Astrocyte of the cerebellum (primary cell): Measurements from ENCODE around the gene SMG6.

Experiments used
- DNase-seq: peaks from one replicate; pipeline ENCODE4 v3.0.0-alpha.2; 2011; ENCODE audit warnings: low read depth
- H3K4me3 ChIP-seq: 2 replicates; pipeline ENCODE4 v1.5.1; 2011; ENCODE audit warnings: mild to moderate bottlenecking, low read depth, low read length, moderate library complexity
- CTCF ChIP-seq: IDR thresholded peaks from 2 replicates; pipeline ENCODE4 v1.5.1; 2012; ENCODE audit warnings: low read length, low read depth, moderate library complexity, mild to moderate bottlenecking; ENCODE audit errors: missing control alignments
- in situ Hi-C: cut with HindIII; loops from 2 replicates; pipeline ENCODE4 v1.10.0; 2017; ENCODE audit warnings: low sequenced_read_pairs

The SMG6 gene

GRCh38 chr17:2227025-2227699, 76.4 kb downstream of the SMG6 start:
- TF ChIP-seq CTCF, result no peak
- DNase-seq, result no peak
- H3K4me3 ChIP-seq, result no peak overlapping the region
- in situ Hi-C loops, result no loop called here

- in situ Hi-C loops, result no loop called here
- no peak for TF ChIP-seq CTCF
Measured at GRCh38 chr17:2223617-2223927, 80.0 kb downstream of the SMG6 start.

GRCh38 chr17:2222901-2223616, 80.5 kb downstream of the SMG6 start:
- no peak overlapping the region for H3K4me3 ChIP-seq
- no peak for DNase-seq
- in situ Hi-C loops, result no loop called here
- no peak for TF ChIP-seq CTCF

More at GRCh38 chr17:2223617-2223927, 80.0 kb downstream of the SMG6 start:
- DNase-seq, result no peak
- H3K4me3 ChIP-seq, result no peak overlapping the region

- in situ Hi-C loops, result no loop called here
- H3K4me3 ChIP-seq, result no peak overlapping the region
- no peak for TF ChIP-seq CTCF
Measured at GRCh38 chr17:2222301-2222700, 81.3 kb downstream of the SMG6 start.

GRCh38 chr17:2218426-2218825, 85.2 kb downstream of the SMG6 start:
- in situ Hi-C loops, result loop anchor here (5.0 kb wide), 1 partner anchor 49 kb away; no protein-coding TSS in a partner anchor
- no peak for TF ChIP-seq CTCF
- no peak for DNase-seq
- H3K4me3 ChIP-seq, result no peak overlapping the region

More at GRCh38 chr17:2222301-2222700, 81.3 kb downstream of the SMG6 start:
- no peak for DNase-seq

- DNase-seq, result peak; percentile 95
- in situ Hi-C loops, result loop anchor here (5.0 kb wide), 1 partner anchor 52 kb away; no protein-coding TSS in a partner anchor
- TF ChIP-seq CTCF, result peak; percentile 10
- peak overlapping the region; percentile 6 for H3K4me3 ChIP-seq
Measured at GRCh38 chr17:2215616-2216364, 87.8 kb downstream of the SMG6 start.
